ENCODE results near the gene DHX32. TPM values are rescaled to one million over a fixed set of nuclear protein-coding genes. Genes with fewer than 3 reads are reported as not detected.

The DHX32 gene
- total and polyA plus RNA-seq, 3 donors from 2014 or later: 42.2 to 64.0 (median 60.2) TPM

DNA sequence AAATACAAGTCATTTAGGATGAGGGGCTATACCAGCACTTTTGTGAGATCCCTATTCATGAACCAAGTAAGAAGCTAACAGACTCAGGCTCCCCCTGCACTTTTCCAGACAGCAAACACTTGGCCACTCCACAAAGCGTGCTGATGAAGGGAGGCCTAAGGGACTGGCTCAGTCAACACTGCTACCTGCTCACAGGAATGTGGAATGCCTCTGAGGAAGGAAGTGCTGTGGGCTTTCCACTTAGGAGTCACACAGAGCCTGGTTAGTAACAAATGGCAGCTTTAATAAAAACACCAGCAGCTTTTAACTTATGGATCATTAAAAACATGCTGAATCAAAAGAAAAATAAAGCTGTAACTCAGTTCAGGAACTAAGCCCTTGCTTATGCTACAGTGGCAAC, 73.0 kb downstream of the DHX32 start:
- WGBS, 2 donors: 90 to 100% methylated on average over 1 of the region's 1 CpG
- DNase-seq: no peak
- H3K36me3 ChIP-seq (ENCODE audit: low read depth, missing control alignments): no peaks in the 10 kb centered on the region
- no peaks in the 10 kb centered on the region for H3K4me1 ChIP-seq
- no peaks in the 10 kb centered on the region for H3K9me3 ChIP-seq
- intact Hi-C loops (cut with DNase I; ENCODE audit: low total_unique reads): no loop called here
- H3K27me3 ChIP-seq: no peaks in the 10 kb centered on the region
- H3K27ac ChIP-seq: no peak overlapping the region
- TF ChIP-seq, protein P1, sequence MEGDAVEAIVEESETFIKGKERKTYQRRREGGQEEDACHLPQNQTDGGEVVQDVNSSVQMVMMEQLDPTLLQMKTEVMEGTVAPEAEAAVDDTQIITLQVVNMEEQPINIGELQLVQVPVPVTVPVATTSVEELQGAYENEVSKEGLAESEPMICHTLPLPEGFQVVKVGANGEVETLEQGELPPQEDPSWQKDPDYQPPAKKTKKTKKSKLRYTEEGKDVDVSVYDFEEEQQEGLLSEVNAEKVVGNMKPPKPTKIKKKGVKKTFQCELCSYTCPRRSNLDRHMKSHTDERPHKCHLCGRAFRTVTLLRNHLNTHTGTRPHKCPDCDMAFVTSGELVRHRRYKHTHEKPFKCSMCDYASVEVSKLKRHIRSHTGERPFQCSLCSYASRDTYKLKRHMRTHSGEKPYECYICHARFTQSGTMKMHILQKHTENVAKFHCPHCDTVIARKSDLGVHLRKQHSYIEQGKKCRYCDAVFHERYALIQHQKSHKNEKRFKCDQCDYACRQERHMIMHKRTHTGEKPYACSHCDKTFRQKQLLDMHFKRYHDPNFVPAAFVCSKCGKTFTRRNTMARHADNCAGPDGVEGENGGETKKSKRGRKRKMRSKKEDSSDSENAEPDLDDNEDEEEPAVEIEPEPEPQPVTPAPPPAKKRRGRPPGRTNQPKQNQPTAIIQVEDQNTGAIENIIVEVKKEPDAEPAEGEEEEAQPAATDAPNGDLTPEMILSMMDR (IDR thresholded peaks at IDR 0.05): no peak
- TF ChIP-seq POLR2A (IDR thresholded peaks at IDR 0.05): no peak
- H3K4me3 ChIP-seq: no peak overlapping the region

DNA sequence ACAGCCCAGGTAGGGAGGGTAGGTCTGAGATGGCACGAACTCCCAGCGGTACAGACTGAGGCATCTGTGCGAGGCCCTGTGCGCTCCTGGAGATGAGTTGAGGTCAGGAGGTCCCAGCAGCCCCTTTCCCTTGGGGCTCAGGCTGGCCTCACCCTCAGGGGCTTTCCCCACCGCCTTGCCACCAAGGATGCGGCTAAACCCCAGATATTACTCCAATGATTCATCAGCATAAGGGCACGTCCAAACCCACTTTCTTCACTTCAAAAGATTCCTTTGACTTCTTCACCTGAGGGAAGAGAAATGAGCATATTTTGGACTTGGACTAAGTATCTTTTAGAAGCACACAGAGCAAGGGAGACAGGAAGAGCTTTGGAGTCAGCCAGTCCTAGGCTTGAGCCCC, 78.4 kb downstream of the DHX32 start:
- WGBS, 2 donors: 97% methylated on average over 7 of the region's 7 CpGs
- Histone ChIP-seq H3K4me3 (no peak overlapping the region), H3K4me1 (no peaks in the 10 kb centered on the region), H3K9me3 (no peaks in the 10 kb centered on the region), H3K36me3 (ENCODE audit: low read depth, missing control alignments) (no peaks in the 10 kb centered on the region), H3K27me3 (no peaks in the 10 kb centered on the region), H3K27ac (no peak overlapping the region)
- no peak for TF ChIP-seq POLR2A (IDR thresholded peaks at IDR 0.05)
- TF ChIP-seq, protein P1 (IDR thresholded peaks at IDR 0.05): no peak
- intact Hi-C loops (cut with DNase I; ENCODE audit: low total_unique reads): no loop called here
- no peak for DNase-seq

DNA sequence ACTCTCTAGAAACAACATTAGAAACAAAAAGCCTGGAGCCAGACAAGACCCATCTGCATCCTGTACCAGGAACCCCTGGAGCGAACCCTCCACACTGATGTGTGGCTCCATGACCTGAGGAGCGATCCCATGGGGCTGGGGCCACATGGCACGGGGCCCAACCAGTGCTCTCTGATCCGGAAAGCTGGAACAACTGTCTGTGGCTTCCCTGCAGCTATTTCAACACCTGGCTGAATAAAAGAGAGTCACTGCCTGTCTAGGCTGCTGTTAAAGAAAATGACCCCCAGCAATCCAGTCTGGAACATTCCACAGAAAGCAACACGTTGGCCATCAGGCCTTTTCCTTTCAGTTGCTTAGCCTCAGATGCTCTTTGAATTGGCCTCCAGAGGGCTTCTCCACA, 79.0 kb downstream of the DHX32 start:
- no peak overlapping the region for H3K4me3 ChIP-seq
- H3K27me3 ChIP-seq: no peaks in the 10 kb centered on the region
- H3K9me3 ChIP-seq: no peaks in the 10 kb centered on the region
- H3K4me1 ChIP-seq: no peaks in the 10 kb centered on the region
- no peak overlapping the region for H3K27ac ChIP-seq
- H3K36me3 ChIP-seq (ENCODE audit: low read depth, missing control alignments): no peaks in the 10 kb centered on the region
- DNase-seq: no peak
- 79 to 80% methylated on average over 5 of the region's 5 CpGs for WGBS, 2 donors
- no peak for TF ChIP-seq POLR2A (IDR thresholded peaks at IDR 0.05)
- TF ChIP-seq, protein P1 (IDR thresholded peaks at IDR 0.05): no peak
- intact Hi-C loops (cut with DNase I; ENCODE audit: low total_unique reads): no loop called here

DNA sequence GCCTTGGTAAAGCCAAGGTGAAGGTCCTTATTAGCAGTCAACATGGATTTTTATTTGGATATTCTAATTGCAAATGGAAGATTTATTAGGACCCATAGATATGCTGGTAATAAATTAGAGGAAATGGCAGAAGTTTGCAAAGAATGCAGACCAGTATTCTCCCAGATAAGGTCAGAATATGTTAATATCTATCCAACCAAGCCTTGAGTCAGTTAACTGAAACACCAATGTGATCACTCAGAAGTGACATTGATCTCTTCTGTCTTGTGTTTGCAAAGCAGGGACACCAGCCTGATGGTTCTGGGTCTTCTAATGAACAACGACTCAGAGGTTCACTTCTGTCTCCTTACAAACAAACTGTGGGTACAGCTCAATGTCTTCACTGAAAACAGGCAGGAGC, 79.5 kb downstream of the DHX32 start:
- WGBS, 2 donors: 59 to 79% methylated on average over 1 of the region's 1 CpG
- intact Hi-C loops (cut with DNase I; ENCODE audit: low total_unique reads): no loop called here
- DNase-seq: no peak
- Histone ChIP-seq H3K9me3 (no peaks in the 10 kb centered on the region), H3K27ac (no peak overlapping the region), H3K4me1 (no peaks in the 10 kb centered on the region), H3K4me3 (no peak overlapping the region), H3K36me3 (ENCODE audit: low read depth, missing control alignments) (no peaks in the 10 kb centered on the region), H3K27me3 (no peaks in the 10 kb centered on the region)
- TF ChIP-seq POLR2A (IDR thresholded peaks at IDR 0.05): no peak
- TF ChIP-seq, protein P1 (IDR thresholded peaks at IDR 0.05): no peak

DNA sequence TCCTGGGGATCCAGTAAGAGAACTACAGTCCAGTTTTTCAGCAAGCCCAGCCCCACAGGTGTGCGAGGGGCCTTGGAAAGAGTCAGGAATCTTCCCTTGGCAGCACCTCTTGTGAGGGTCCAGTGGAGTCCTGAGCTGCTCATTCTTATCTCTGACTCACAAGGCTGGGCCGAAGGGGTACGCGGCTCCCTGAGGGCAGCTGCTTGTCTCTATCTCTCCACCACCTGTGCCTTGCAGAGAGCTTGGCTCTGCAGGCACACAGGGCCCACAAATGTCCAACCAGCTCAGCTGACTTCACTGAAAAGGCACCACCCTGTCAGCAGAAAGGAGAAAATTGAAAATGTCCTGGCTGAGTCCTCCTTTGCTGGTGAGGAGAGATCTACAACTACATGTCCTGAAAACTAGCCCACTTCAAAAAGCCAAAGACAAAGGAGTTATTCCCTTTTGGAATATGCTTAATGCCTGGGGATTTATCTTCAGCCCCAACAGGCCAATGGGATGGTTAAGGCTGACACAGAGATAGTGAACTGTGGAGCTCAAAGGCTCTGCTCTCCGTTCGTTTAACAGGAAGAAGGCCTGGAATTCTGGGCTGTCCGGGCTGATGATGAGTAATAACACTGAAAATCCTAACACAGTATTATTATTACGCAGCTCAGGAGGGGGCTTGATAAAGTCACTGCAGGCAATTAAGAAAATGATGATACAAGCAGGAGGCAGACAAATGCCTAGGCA, 81.5 kb downstream of the DHX32 start:
- H3K4me1 ChIP-seq: no peaks in the 10 kb centered on the region
- H3K27me3 ChIP-seq: no peaks in the 10 kb centered on the region
- no peaks in the 10 kb centered on the region for H3K9me3 ChIP-seq
- TF ChIP-seq, protein P1 (IDR thresholded peaks at IDR 0.05): no peak
- TF ChIP-seq POLR2A (IDR thresholded peaks at IDR 0.05): no peak
- intact Hi-C loops (cut with DNase I; ENCODE audit: low total_unique reads): no loop called here
- H3K4me3 ChIP-seq: no peak overlapping the region
- no peak overlapping the region for H3K27ac ChIP-seq
- WGBS, 2 donors: 79 to 92% methylated on average over 5 to 8 of the region's 8 CpGs
- DNase-seq: no peak
- H3K36me3 ChIP-seq (ENCODE audit: low read depth, missing control alignments): no peaks in the 10 kb centered on the region
